Measurements from ENCODE around the gene ERO1A.

The ERO1A gene, protein sequence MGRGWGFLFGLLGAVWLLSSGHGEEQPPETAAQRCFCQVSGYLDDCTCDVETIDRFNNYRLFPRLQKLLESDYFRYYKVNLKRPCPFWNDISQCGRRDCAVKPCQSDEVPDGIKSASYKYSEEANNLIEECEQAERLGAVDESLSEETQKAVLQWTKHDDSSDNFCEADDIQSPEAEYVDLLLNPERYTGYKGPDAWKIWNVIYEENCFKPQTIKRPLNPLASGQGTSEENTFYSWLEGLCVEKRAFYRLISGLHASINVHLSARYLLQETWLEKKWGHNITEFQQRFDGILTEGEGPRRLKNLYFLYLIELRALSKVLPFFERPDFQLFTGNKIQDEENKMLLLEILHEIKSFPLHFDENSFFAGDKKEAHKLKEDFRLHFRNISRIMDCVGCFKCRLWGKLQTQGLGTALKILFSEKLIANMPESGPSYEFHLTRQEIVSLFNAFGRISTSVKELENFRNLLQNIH

DNA sequence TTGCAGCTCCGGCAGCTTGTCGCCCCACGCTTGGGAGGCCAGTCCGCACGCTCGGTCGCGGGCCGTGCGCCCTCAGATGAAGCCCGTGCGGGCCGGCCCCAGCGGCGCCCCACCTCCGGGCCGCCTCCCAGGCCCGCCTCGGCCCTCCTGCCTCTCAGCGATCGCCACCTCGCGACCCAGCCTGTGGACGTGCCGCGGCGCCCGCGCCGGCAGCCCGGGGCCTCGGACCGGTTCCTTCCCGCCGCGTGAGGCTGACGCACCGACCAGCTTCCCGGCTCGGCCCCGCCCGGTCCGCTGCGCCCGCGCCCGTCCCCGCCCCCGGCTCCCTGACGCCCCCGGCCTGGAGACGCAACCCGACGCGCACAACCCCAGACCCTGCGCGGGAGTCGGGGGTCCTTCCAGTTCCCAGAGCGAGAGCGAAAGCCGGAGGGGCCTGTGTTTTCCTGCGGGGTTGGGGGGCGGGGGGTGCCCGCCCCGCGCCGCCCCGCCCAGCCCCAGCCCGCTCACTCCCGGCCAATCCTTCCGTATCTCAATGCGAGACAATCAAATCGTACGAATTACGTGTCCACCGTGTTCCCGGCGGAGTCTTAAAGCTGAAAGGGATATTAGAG, at the start of gene ERO1A:
Gene ERO1A, minus strand, starts transcription at position 78 of the 611 bp plus-strand sequence. Its CDS starts 77 bp downstream, at position 1.
- TF ChIP-seq, protein P1, sequence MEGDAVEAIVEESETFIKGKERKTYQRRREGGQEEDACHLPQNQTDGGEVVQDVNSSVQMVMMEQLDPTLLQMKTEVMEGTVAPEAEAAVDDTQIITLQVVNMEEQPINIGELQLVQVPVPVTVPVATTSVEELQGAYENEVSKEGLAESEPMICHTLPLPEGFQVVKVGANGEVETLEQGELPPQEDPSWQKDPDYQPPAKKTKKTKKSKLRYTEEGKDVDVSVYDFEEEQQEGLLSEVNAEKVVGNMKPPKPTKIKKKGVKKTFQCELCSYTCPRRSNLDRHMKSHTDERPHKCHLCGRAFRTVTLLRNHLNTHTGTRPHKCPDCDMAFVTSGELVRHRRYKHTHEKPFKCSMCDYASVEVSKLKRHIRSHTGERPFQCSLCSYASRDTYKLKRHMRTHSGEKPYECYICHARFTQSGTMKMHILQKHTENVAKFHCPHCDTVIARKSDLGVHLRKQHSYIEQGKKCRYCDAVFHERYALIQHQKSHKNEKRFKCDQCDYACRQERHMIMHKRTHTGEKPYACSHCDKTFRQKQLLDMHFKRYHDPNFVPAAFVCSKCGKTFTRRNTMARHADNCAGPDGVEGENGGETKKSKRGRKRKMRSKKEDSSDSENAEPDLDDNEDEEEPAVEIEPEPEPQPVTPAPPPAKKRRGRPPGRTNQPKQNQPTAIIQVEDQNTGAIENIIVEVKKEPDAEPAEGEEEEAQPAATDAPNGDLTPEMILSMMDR (IDR thresholded peaks at IDR 0.05; ENCODE audit: extremely low read depth, missing control alignments), result no peak
- peak; percentile 88 for DNase-seq (ENCODE audit: low spot score)

DNA sequence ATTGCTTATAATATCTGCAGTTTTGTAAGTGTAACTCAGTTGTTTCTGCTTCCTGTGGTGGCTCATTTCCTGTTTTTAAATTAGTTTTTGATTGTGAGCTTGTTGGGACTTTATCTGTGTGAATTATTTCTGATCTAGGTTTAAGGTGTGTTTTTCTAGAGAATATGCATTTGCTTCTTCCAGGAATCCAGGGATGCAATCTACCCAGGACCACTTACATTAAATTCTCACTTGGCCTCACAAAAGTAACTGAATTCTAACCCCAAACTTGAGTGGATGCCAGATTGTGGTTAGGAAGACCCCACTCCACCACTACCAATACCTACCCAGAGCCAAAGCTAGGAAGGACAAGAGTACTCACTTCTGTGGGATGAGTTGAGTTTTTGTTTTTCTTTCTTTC, 46.5 kb upstream of the ERO1A start:
- DNase-seq (ENCODE audit: low spot score), result no peak

DNA sequence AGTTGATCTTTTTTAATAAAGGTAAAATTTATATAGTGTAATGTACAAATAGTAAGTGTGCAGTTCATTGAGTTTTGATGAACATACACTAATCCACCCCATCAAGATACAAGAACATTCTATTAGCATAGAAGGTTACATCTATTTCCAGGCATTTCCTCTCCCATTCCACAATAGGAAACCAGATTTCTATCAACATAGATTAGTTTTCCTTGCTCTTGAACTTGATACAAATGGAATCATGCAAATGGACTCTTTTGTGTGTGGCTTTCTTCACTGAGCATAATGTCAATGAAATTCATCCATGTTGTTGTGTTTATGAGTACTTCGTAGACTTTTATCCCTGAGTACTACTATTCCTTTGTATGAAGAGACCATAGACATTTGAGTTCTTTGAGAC, 45.4 kb upstream of the ERO1A start:
- TF ChIP-seq, protein P1 (IDR thresholded peaks at IDR 0.05; ENCODE audit: extremely low read depth, missing control alignments), result no peak
- DNase-seq (ENCODE audit: low spot score), result no peak

More for the DNA sequence above, 46.5 kb upstream of the ERO1A start:
- TF ChIP-seq, protein P1 (IDR thresholded peaks at IDR 0.05; ENCODE audit: extremely low read depth, missing control alignments), result no peak

DNA sequence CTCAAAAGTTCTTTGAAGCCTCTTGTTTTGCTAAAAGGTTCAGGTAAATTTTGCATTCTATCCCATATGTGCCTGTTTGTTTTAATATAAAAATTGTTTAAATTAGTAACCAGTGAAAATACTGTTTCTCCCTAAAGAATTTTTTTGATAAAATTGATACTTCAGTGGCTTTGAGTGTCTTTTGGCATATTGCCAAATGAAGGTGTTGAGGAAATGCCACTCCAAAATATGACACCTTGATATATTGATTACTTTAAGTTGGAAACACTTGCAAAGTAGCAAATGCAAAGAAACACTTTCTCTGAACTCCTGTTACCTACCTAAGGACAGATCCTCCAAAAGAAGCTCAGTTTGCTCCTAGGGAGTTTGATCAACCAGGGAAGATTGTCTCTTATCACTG, 43.1 kb upstream of the ERO1A start:
- TF ChIP-seq, protein P1 (IDR thresholded peaks at IDR 0.05; ENCODE audit: extremely low read depth, missing control alignments), result no peak
- DNase-seq (ENCODE audit: low spot score), result no peak

DNA sequence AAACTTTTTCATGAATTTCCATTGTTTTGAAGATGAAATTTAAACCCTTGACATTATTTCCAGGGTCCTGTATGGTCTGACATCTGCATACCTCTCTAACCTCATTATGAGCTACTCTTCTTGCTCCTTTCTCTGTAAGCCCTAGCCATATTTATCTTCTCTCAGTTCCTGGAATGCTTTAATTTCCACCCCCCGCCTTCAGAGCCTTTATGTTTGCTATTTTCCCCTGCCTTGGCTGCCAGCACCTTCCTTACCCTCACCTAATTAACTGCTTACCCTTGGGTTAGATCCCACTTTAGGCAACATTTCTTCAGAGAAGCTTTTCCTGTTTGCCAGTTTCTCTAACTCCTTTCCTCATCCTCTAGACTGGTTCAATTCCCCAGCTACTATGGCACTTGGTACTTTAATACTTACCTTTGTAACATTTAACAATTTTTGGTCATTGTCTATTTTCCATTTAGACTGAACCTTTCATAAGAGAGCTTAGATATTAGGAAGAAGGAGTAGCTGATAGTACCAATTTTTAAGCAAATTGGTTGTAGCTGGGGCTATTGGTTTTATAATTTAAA, 40.6 kb upstream of the ERO1A start:
- TF ChIP-seq, protein P1 (IDR thresholded peaks at IDR 0.05; ENCODE audit: extremely low read depth, missing control alignments), result no peak
- no peak for DNase-seq (ENCODE audit: low spot score)

DNA sequence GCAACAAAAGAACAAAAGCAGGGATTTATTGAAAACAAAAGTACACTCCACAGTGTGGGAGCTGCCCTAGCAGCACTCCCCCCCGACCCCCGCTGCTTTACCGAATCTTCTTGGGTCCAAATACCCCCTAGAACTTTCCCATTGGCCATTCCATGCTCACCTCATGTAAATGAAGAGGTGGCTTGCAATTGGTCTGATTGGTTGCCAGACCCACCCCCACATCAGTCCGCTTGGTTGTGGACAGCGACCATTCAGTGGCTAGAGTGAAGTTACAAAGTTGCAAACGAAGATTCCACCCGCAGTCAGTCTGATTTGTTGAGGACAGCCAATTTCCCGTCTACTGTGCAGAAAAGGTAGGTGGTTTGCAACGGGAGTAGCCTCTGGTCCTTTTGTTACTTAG, 38.5 kb upstream of the ERO1A start:
- TF ChIP-seq, protein P1 (IDR thresholded peaks at IDR 0.05; ENCODE audit: extremely low read depth, missing control alignments), result no peak
- DNase-seq (ENCODE audit: low spot score), result no peak

DNA sequence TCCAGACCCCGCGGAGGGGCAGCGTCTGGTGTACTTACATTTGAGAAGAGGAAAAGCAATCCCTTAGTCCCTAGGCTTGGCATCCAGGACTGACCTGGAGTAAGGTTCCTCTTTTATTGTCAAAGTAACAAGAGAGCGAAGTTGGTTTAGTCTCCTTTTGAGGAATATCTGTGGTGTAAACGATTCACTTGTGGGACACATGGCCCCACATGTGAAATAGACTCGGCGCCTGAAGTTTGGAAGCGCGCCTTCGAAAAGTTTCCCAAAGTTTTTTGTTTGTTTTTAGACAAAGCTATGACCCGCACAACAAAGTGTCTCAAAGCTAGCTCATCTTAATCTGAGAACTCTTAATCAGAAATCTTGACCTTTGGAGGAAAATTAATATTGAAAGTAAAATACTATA, 35.4 kb upstream of the ERO1A start:
- TF ChIP-seq, protein P1 (IDR thresholded peaks at IDR 0.05; ENCODE audit: extremely low read depth, missing control alignments), result no peak
- no peak for DNase-seq (ENCODE audit: low spot score)
